Measurements from ENCODE around the gene PAX2.

GRCh38 chr10:100874702-100875483 lies 129.5 kb downstream of the PAX2 start:
- TF ChIP-seq POLR2AphosphoS5 (IDR thresholded peaks at IDR 0.05; ENCODE audit: low read depth, low read length) (no peak), POLR2A (IDR thresholded peaks at IDR 0.05; ENCODE audit: low read depth, low read length) (no peak), PAX5 (IDR thresholded peaks at IDR 0.05; ENCODE audit: insufficient read depth, low read length, severe bottlenecking) (no peak), TAF1 (IDR thresholded peaks at IDR 0.05; ENCODE audit: low read depth, low read length) (no peak), SPI1 (IDR thresholded peaks at IDR 0.05; ENCODE audit: low read depth, low read length) (no peak), POU2F2 (IDR thresholded peaks at IDR 0.05; ENCODE audit: low read depth, low read length) (no peak)
